ENCODE results near the gene VENTX. TPM values are rescaled to one million over a fixed set of nuclear protein-coding genes. Genes with fewer than 3 reads are reported as not detected.

VENTX gene
- total RNA-seq, 1 experiment from 2014 or later: not detected

- TF ChIP-seq ATF3 (IDR thresholded peaks at IDR 0.05): no peak
- TF ChIP-seq TCF7L2 (IDR thresholded peaks at IDR 0.05; ENCODE audit: borderline replicate concordance, extremely low read depth, insufficient read depth, insufficient read length): no peak
- TF ChIP-seq RAD21 (IDR thresholded peaks at IDR 0.05; ENCODE audit: low read depth): no peak
- no peak for TF ChIP-seq ZBTB33 (IDR thresholded peaks at IDR 0.05; ENCODE audit: extremely low read depth, insufficient replicate concordance, low read length)
- no peak for TF ChIP-seq POLR2AphosphoS5 (IDR thresholded peaks at IDR 0.05; ENCODE audit: low read depth, low read length)
- no peak for TF ChIP-seq EGR1 (IDR thresholded peaks at IDR 0.05; ENCODE audit: low read depth)
- no peak for TF ChIP-seq FOSL1 (IDR thresholded peaks at IDR 0.05; ENCODE audit: low read depth)
- no peak for TF ChIP-seq POLR2A (IDR thresholded peaks at IDR 0.05; ENCODE audit: borderline replicate concordance, extremely low read depth, insufficient read depth, insufficient read length)
- no peak for TF ChIP-seq SRF (IDR thresholded peaks at IDR 0.05; ENCODE audit: low read depth)
- no peak for TF ChIP-seq EZH2 (IDR thresholded peaks at IDR 0.05)
- no peak for TF ChIP-seq EZH2phosphoT487 (IDR thresholded peaks at IDR 0.05; ENCODE audit: borderline replicate concordance)
- TF ChIP-seq JUND (IDR thresholded peaks at IDR 0.05): no peak
Observed at GRCh38 chr10:133201948-133202725, 35.5 kb upstream of the VENTX start (continued).

Data from HCT116 (cell line).